ENCODE results near the gene ATP2B2. TPM values are rescaled to one million over a fixed set of nuclear protein-coding genes. Genes with fewer than 3 reads are reported as not detected.

ATP2B2 gene
- total and polyA plus RNA-seq, 7 donors = 0.08 to 6.5 (median 0.77) TPM

DNA sequence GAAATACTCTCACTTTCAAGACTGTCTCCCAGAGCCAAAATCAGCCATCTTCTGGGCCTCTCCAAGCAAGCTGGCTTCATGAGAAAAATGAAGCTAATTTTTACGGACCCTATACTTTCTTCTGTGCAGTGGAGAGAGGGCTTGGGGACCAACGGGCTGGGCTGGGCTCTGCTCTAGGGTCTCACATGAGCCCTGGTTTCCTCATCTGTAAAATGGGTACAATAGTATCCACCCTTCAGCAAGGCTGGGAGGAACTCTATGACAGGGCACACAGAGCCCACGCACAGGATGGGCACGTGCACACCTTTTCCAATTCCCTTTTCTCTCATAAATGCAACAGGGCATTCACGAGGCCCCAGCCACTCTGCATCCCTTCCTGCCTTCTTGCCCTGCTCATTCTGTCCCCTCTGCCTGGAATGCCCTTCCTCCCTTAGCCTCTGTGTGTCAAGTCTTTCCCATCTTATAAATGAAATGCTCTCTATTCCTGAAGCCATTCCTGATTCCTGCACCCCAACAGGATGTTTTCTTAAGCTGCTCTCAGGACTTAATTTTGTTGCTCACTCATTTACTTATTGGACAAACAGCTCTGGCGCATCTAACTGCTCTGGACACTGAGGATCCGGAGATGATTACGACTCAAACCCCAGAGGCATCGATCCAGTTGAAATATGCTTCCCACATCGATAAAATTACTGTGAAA, 151.6 kb downstream of the ATP2B2 start:
- Histone ChIP-seq H3K27me3 (ENCODE audit: insufficient read depth in 3 of 3, low read length in 2 of 3) (no peaks in the 10 kb centered on the region), H3K4me3 (no peak overlapping the region), H3K36me3 (ENCODE audit: insufficient read depth in 1 of 2, low read depth in 1 of 2) (peaks cover 0 to 18% of the 10 kb centered on the region in 2 donors), H3K27ac (no peak overlapping the region), H3K4me1 (no peaks in the 10 kb centered on the region), H3K9me3 (no peaks in the 10 kb centered on the region)
- DNase-seq (peak in 1 of 2 donors; percentile 3), ATAC-seq (no peak)
- 52 to 57% (median 54%) methylated on average over 10 of the region's 10 CpGs for WGBS, 3 donors
- TF ChIP-seq, protein P1, sequence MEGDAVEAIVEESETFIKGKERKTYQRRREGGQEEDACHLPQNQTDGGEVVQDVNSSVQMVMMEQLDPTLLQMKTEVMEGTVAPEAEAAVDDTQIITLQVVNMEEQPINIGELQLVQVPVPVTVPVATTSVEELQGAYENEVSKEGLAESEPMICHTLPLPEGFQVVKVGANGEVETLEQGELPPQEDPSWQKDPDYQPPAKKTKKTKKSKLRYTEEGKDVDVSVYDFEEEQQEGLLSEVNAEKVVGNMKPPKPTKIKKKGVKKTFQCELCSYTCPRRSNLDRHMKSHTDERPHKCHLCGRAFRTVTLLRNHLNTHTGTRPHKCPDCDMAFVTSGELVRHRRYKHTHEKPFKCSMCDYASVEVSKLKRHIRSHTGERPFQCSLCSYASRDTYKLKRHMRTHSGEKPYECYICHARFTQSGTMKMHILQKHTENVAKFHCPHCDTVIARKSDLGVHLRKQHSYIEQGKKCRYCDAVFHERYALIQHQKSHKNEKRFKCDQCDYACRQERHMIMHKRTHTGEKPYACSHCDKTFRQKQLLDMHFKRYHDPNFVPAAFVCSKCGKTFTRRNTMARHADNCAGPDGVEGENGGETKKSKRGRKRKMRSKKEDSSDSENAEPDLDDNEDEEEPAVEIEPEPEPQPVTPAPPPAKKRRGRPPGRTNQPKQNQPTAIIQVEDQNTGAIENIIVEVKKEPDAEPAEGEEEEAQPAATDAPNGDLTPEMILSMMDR (IDR thresholded peaks at IDR 0.05) = no peak
- intact Hi-C loops (cut with DNase I) = no loop called here

DNA sequence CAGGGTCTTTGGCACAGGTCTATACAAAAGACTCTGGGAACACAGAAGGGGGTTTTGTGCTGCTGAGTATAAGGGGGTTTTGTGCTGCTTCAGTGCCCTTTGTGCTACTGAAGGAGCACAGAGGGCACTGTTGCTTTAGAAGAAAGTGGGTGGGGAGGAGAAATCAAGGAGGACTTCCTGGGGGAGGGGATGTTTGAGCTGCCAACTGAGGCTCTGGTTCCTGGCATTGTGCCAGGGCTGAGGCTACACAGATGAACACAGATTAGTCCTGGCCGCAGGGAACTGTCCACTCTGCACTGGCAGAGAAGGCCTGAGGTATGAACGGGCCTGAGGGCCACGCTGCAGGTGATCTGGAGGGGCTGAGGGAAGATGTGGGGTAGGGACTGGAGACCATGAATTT, 152.2 kb downstream of the ATP2B2 start:
- Histone ChIP-seq H3K27me3 (ENCODE audit: insufficient read depth in 3 of 3, low read length in 2 of 3) (no peaks in the 10 kb centered on the region), H3K9me3 (no peaks in the 10 kb centered on the region), H3K36me3 (ENCODE audit: insufficient read depth in 1 of 2, low read depth in 1 of 2) (peaks cover 0 to 14% of the 10 kb centered on the region in 2 donors), H3K4me1 (no peaks in the 10 kb centered on the region), H3K4me3 (no peak overlapping the region), H3K27ac (no peak overlapping the region)
- TF ChIP-seq, protein P1 (IDR thresholded peaks at IDR 0.05) = no peak
- 56 to 87% (median 70%) methylated on average over 3 of the region's 3 CpGs for WGBS, 3 donors
- DNase-seq = peak in 1 of 2 donors; percentile 29
- ATAC-seq = no peak
- intact Hi-C loops (cut with DNase I) = no loop called here

DNA sequence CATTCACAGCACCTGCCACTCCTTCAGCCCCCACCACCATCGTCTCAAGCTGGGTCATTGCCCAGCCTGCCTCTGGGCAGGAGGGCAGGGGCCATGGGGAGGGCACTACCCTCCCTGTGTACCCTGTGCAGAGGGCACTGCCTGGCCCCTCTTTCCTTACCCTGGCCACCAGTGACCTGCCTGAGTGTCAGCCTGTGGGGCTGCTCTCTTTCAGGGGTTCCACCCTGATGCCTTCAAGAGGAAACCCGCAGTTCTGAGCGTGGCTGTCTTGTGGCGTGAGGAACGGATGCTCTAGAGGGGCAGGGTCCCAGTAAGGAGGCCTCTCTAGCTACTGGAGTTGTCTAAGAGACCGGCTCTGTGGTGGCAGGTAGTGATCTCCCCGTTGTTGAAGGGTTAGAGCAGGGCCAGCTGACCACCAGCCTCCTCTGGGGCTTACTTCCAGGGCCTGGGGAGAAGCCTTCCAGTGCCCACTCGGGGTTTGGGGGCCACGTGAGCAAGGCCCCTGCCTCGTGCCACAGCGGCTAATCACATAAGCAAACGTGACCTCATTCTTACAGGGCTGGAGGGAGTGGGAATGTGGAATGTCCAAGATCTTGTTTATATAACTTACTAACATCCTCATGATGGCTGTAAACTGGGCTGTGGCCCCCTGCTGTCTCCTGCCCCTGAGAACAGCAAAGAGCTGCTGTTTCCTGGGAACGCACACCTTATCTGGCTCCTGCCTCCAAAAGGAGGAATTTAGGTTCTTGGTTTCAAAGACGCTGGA, 153.1 kb downstream of the ATP2B2 start:
- H3K4me3 ChIP-seq = no peak overlapping the region
- no peaks in the 10 kb centered on the region for H3K4me1 ChIP-seq
- H3K9me3 ChIP-seq = no peaks in the 10 kb centered on the region
- WGBS, 3 donors = 76 to 79% (median 78%) methylated on average over 14 of the region's 14 CpGs
- H3K36me3 ChIP-seq (ENCODE audit: insufficient read depth in 1 of 2, low read depth in 1 of 2) = peaks cover 0 to 5% of the 10 kb centered on the region in 2 donors
- ATAC-seq (no peak), DNase-seq (peak in 1 of 2 donors; percentile 17)
- TF ChIP-seq, protein P1 (IDR thresholded peaks at IDR 0.05) = no peak
- intact Hi-C loops (cut with DNase I) = no loop called here
- no peak overlapping the region for H3K27ac ChIP-seq
- no peaks in the 10 kb centered on the region for H3K27me3 ChIP-seq (ENCODE audit: insufficient read depth in 3 of 3, low read length in 2 of 3)

DNA sequence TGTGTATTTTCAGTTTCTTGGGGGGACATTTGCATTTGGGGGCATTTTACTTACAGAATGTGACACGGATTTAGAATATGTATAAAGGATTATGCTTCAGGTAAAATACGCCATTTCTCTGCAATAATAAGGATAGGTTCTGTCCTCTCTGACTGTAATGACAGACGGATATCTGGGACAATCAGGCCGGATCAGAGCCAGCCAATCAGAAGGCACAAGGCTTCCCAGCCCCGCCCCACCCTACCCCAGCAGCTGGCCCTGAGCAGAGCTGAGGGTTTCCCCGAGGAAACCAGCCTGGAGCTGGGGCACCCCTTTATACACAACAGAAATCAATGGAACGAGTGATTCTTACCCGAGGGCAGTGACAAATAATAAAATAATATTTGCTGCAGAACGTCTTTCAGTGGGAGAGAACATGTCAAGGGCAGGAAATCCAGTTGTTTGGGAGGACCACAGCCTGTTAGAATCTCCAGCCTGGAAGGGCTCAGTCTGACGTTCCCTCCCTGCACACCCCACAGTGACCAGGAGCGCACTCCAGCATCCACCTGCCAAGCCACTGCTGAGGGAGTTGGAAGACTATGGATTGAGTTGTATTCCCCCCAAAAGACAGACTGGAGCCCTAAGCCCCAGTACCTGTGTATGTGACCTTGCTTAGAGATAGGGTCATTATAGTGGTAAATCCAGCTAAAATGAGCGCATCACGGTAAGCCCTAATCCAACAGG, 154.2 kb downstream of the ATP2B2 start:
- ATAC-seq = no peak
- H3K27ac ChIP-seq = no peak overlapping the region
- TF ChIP-seq, protein P1 (IDR thresholded peaks at IDR 0.05) = no peak
- intact Hi-C loops (cut with DNase I) = no loop called here
- DNase-seq = peak in 1 of 2 donors; percentile 23
- H3K9me3 ChIP-seq = no peaks in the 10 kb centered on the region
- 67 to 70% (median 67%) methylated on average over 13 of the region's 13 CpGs for WGBS, 3 donors
- H3K36me3 ChIP-seq (ENCODE audit: insufficient read depth in 1 of 2, low read depth in 1 of 2) = peaks cover 0 to 4% of the 10 kb centered on the region in 2 donors
- no peaks in the 10 kb centered on the region for H3K27me3 ChIP-seq (ENCODE audit: insufficient read depth in 3 of 3, low read length in 2 of 3)
- H3K4me1 ChIP-seq = no peaks in the 10 kb centered on the region
- no peak overlapping the region for H3K4me3 ChIP-seq

Measured in psoas muscle (tissue), 8 donors.